Activated CD4-positive, alpha-beta T cell treated with anti-CD3 and anti-CD28 coated beads, Interleukin-2, amount 50 U/mL, for 48 hours (primary cell): Measurements from ENCODE around the gene EDAR.

Experiments
- DNase-seq, 2 experiments: peaks; one replicate each; pipeline ENCODE4 v3.0.0-alpha.2; 2020

EDAR gene

DNA sequence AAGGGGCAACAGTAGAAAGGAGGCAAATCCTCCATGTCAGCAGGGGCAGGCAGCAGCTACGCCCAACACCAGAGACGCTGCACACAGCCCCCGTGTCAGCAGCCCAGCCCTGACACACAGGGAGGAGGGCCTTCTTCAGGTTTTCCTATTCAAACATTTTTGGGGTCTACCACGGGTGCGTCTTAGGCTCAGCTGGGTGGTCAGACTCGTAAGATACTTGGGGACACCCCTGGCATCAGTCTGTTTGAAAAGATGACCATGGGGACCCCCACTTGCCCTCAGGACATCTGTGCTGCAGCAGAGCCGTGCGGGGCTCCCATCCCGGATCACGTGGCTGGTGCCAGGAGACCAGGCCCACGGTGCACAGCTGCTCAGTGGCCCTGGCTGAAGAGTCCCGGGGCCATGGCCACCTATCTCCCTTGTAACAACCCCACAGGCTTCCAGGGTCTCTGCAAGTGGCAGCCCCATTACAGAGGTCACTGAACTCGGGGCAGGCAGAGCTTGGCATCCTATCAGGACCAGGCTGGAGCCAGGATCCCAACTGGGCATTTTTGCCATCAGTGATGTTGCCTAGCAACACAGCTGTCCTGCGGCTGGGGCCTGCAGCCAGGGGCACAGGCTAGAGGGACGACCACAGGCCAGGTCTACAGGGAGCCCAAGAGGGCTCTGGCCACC lies 82.5 kb downstream of the EDAR start:
- DNase-seq = no peak

DNA sequence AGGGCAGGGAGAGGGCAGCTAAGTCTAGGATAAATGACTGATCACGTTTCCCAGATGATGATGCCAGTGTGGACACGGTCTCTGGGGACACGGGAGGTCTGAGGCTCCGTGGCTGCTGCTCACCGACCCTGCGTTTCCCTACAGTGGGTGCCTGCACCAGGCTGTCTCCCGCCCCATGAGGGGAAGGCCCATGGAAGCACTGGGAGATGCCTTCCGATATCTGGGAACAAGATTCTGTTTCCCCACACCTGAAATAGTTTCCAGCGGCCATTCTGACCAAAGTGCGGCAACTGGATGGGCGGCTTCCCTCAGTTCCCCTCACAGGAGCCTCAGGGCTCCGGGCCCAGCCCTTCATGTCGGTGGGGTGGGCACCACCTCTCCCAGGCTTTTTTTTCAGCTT lies 83.1 kb downstream of the EDAR start:
- no peak for DNase-seq

DNA sequence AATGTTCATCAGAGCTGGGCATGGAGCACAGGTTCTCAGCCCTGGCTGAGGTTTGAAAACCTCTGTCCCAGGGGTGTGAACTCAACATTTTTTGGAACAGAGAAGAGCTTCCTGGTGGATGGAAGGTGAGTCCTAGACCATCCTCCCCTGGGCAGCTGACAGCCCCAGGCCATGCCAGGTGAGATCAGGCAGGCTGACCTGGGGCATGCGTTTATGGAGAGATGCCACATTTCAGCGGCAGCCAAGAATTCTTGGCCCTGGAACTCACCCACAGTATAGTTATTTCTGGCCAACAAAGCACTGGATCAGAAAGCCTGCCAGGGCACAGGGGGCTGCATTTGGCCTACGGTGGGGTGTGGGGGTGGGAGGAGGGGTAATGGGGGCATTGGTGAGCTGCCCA lies 83.8 kb downstream of the EDAR start:
- no peak for DNase-seq

DNA sequence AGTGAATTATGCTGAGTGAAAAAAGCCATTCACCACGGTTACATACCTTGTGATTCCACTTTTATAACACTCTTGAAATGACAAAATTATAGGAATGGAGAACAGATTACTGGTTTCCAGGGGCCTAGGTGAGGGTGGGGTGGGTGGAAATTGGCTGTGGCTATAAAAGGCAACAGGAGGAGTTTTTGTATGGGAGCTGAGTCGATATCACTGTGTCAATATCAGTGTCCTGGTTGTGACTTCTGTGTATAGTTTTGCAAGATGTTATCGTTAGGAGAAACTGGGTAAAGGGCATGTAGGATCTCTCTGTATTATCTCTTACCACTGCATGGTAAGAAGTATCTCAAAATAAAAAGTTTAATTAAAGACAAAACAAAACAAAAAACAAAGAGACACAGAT lies 84.3 kb downstream of the EDAR start:
- DNase-seq = no peak

DNA sequence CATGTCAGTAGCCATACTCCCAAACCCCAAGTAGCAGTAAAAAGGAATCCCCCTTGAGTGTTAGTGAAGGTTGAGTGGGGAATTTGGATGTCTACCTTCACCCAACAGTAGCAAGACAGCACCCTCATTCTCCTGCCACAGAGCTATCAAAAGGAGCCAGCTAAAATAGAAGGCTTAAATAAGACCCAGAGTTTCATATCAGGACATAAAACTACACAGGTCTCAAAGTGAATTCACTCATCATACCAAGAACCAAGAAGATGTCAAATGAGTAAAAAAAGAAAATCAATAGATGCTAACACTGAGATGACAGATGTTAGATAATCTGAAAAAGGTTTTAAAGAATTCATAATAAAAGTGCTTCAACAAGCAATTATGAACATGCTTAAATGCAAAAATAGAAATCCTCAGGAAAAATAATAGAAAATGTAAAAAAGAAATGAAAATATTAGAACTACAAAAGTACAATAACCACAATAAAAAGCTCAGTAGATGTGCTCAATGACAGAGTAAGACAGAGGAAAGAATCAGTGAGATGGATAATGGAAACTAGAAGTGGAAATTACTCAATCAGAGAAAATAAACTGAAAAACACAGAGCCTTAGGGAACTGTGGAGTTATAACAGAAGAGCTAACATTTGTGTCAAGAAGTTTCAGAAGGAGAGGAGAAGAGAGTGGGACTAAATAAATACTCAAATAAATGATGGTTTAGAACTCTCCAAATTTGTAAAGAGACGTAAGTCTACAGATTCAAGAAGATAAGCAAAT lies 90.5 kb downstream of the EDAR start:
- no peak for DNase-seq

DNA sequence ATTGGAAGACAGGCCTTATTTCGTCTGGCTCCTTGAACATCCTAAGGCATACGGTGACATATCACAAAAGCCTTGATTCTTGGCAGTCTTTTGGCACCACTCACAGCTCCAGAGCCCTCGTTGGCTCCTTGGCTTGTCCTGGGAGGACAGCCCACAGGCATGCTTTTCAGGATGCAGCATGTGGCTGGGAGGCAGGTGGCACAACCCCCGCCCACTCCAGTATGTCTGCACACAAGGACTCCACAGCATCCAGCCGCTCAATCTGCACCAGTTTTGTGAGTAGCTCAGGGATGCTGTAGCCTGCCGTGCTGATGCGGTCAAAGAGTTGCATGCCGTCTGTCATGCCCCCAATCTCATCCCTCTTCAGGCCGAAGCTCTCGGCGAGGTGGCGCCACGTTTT lies 92.3 kb downstream of the EDAR start:
- no peak for DNase-seq

DNA sequence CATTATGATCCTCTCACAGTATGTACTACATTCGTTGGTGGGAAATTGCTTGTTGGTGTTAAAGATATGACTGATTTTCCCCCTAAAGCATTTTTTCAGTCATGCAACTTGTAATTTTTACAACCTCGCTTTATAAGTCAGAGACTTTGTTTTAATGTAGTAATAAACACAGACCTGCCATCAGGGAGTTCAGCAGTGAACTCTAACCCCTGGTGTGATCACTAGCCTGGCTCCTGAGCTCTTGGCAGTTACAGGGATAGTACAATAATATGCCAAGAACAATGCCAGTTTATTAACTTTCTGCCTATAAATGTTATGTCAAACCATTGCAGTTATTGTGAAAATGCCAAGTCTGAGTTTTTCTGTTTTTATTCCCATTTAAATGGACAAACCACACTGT lies 93.8 kb downstream of the EDAR start:
- DNase-seq = no peak

DNA sequence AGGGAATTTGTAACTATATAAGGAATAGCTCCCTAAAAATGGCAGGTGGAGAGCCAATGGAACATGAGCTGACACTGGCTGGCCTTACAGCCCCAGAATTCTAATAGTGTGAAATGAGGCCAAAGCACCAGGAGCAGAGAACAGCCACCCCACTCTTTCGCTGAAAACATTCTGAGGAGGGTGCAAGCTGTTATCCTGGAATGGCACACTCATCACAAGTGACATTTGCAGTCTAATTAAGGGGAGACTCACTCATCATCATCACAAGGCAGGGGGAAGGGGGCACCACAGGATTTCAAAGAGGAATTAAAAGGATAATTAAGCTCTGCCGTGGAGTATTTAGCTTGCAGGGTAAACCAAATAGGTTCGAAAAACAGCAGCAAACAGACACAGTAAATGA lies 94.3 kb downstream of the EDAR start:
- DNase-seq = no peak

DNA sequence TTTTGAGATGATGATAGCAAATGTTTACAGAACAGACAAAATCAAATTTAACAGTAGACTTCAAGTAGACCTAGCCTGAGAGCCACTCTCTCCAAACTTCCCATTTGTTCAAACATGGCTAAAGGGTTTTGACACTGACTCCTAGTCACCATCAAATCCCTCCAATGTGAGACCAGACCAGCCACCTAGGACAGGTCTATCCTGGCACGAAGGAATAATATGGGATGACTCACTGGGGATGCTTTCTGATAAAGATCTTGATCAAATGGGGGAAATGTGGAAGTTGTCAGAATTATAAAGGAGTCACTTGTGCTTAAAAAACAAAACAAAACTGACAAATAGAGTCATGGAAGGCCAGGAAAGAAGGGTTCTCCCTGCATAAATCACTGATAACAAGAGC lies 95.7 kb downstream of the EDAR start:
- no peak for DNase-seq

DNA sequence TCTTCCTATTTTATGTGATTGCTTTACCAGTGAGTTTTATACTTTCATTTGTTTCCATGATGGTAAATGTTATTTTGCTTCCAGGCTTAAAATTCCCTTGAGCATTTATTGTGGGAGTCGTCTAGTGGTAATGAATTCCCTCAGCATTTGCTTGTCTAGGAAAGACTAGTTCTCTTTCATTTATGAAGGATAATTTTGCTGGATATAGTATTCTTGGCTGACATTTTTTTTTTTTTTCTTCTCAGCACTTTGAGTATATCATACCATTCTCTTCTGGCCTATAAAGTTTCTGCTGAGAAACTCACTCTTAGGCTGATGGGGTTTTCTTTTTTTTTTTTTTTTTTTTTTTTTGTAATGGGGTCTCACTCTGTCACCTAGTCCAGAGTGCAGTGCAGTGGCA lies 99.1 kb downstream of the EDAR start:
- no peak for DNase-seq

DNA sequence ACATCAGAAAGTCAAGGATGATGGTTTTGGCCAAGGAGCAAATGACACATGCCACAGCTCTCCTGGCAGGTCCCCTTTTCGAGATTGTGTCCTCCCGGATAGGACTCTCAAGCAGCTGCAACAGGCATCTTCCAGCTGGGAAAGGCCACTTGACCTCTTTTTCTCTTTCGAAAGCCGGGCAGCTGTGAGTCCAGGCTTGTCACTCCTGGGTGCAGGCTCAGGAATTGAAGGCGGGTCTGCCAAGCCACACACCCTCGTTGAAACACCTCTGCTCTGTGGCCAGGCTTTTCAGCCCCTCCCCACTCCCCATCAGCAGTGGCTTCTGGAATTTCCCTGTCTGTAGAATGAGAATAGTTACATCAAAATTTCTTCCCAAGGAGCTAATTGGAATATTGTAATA lies 104.4 kb downstream of the EDAR start:
- DNase-seq = no peak

DNA sequence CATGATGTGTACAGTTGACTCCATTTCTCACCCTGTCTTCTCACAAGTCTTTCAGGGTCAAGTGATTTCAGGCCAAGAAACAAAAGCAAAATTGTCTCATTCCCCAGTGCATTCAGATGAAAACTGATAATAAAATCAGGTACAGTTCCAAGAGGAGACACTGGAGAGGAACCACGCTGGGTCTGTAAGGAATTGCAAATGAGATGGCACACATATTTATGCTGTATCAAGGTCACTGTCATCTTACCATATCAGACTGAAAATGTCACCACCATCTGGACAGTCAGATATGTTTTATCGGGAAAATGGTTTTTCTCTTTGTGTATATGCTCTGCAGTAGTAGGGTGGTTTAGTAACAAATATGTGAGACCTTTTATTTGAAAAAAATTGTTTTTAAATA lies 110.7 kb downstream of the EDAR start:
- DNase-seq = no peak

DNA sequence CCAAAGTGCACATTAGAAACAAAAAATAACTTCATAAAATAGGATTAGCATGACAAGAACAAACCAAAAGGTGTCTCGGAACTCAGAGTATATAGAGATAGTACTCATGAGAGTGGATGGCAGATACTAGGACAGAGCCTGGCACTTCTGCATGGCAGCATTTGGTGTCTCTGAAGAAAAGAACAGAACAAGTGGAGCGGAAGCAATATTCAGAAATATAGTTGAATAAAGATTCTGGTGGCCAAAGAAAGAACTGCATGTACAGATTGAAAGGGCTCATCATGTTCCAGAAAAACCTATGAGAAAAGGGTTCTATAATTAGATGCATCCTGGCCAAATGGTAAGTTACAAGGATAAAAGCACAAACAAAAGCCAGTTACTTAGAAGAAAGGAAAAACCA lies 111.5 kb downstream of the EDAR start:
- no peak for DNase-seq

DNA sequence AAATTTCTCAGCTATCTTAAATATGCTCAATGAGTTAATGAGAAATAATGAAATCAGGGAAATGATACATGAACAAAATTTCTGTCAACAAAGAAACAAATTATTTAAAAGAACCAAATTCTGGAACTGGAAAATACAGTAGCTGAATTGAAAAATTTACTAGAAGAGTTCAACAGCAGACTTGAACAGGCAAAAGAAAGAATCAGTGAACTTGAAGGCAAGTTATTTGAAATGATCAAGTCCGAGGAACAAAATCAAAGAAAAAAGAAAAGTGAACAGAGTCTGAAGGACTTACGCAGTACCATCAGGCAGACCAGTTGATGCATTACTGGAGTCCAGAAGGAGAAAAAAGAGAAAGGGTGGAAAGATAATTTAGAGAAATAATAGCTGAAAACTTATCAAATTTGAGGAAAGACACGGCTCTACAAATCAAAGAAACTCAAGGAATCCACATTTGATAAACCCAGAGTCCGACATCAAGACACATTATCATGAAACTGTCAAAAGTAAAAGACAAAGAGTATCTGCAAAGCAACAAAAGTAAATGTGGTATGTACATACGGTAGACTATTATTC lies 118.9 kb downstream of the EDAR start:
- no peak for DNase-seq

DNA sequence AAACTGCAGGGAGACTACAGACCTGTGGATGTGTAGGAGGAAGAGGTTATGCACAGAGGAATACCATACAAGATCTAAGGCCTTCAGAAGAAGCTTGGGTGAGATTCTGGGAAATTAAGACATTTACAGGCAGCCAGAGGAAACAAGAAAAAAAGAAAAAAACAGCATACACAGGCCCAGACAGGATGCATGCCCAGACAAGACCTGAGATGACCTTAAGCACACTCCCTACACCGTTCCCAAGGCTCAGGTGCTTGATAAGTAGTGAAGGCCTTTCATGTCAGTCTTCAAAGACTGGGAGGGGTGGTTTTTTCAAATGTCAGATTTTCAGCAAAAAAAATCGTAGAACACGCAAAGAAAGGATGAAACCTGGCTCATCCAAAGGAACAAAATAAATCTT lies 119.5 kb downstream of the EDAR start:
- no peak for DNase-seq

DNA sequence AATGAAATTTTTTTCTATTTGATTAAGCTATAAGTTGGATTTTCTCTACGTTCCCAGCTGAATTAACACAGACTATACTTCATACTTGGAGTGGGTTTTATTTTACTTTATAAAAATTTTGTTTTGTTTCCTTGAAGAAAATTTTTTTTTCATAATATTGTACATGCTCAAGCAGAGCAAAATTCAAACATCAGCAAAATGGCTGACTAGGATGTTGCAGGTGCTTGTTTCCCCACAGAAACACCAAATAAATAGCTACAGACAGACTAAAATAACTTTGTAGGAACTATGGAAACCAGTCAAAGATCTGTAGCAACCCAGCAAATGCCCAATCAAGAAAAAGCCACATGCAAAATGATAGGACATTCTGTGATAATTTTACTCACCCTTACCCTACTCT lies 120.1 kb downstream of the EDAR start:
- no peak for DNase-seq

DNA sequence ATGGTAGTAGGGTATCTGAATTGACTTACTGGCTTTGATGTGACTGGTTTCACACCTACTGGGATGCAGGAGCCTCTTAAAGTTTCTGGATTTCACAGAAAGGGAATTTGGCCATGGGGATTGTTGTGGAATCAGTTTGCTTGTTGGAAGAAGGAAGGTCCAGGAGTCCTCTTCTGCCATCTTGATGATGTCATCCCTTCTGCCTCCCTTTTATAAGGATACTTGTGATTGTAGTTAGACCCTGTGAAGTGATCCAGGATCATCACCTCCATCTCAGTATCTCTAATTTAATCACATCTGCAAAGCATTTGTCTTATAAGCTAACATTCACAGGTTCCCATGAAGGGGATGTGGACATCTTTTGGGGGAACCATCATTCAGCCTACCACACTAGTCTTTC lies 123.0 kb downstream of the EDAR start:
- DNase-seq = no peak

DNA sequence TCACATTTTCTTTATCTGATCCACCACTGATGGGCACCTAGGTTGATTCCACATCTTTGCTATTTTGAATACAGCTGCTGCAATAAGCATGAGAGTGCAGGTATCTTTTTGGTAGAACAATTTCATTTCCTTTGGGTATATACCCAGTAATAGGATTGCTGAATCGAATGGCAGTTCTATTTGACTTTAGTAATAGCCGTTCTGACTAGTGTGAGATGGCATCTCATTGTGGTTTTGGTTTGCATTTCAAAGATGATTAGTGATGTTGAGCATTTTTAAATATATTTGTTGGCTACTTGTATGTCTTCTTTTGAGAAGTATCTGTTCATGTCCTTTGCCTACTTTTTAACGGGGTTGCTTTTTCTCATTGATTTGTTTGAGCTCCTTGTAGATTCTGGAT lies 130.1 kb downstream of the EDAR start:
- no peak for DNase-seq

DNA sequence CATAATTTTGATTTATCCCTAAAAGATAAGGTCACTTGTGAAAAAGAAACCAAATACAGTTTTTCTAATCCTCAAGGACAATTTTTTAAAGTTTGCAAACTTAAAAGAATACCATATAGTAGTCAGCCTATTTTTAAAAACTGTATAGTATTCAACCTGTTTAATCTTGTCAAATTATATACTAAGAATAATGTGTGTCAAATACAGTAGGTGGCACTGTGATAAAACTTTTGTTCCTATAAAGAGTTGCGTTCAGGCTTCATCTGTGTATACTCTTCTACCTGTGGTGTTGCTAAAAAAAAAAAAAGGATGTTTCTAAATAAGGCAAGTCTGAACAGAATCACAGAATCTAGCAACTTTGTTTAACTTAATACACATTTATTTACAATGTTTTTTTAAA lies 133.8 kb downstream of the EDAR start:
- DNase-seq = no peak

DNA sequence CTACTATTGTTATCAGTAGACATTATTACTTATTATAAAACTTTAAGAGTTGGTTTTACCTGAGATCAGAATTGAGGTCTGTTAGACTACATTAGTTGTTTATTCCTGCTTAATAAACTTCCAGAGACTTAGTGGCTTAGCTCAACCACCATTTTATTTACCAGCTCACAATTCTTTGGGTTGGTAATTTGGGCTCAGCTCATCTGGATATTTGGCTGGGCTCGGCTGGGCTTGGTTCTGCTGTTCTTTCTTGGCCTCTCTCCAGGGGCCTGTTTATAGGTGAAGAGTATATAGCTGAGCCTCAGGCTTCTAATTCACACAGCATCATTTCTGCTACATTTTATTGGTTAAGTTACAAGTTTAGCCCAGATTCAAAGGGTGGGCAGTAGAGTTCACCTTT lies 134.5 kb downstream of the EDAR start:
- DNase-seq = no peak

DNA sequence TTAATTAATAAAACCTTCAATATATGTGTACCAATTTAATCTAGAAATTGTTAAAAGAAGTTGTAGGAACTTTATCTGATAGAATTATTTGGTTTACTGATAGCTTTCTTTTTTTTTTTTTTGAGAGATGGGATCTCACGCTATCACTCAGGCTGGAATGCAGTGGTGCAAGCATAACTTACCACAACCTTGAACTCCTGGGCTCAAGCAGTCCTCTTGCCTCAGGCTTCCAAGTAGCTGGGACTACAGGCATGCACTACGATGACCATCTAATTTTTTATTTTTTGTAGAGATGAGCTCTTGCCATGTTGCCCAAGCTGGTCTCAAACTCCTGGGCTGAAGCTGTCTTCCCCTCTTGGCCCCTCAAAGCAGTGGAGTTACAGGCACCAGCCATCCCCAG lies 135.6 kb downstream of the EDAR start:
- DNase-seq = no peak

DNA sequence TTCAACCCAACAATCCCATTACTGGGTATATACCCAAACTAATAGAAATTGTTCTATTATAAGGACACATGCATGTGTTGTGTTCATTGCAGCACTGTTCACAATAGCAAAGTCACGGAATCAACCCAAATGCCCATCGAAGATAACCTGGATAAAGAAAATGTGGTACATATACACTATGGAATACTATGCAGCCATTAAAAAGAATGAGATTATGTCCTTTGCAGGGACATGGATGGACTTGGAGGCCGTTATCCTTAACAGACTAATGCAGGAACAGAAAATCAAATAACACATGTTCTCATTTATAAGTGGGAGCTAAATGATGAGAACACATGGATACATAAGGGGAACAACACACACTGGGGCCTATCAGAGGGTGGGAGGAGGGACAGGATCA lies 136.6 kb downstream of the EDAR start:
- DNase-seq = no peak

DNA sequence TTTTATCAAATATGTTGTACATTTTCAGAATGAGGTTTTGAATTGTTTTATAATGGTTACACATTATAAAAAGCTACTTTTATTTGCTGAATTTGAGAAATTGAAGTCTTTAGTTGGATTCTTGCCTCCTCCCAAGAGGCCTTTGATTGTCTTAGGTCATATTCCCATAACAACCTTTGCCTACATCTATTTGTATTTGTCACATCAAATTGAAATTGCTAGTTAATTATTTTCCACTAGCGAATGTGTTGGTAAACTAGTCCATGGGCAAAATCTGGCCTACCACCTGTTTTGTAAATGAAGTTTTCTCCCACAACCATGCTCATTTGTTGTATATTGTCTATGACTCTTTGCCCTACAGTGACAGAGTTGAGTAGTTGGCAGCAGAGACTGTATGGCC lies 142.0 kb downstream of the EDAR start:
- DNase-seq = no peak

DNA sequence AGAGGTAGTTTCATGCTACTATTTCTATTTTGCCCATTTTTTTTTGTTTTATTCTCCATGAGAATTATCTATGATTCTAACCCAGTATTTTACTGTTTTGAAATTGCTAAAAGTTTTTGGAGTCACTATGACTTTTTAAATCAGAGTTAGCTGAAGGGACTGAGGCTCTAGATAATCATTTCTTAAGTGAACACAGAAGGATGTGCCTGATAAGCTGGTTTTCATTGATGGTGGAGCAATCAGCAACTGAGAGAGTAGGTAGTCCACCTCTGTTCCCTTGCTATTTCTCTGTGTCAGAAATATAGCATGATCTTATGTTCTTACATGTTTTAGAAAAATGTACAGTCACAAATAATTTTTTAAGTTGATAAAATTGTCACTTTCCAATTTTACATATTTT lies 143.1 kb downstream of the EDAR start:
- DNase-seq = no peak
